NCI-H1092 treated with DMSO at 0.1 percent for 48 hours (cell line): ENCODE measurements around the gene EPN2.
"Not testable (repeated sequence)": the region's sequence is repeated elsewhere in the genome, so short reads cannot be mapped to it uniquely, and the experiment has no call there.

Experiments used
- DNase-seq: peaks from one replicate; lab custom pipeline; 2025; lab: John Stamatoyannopoulos, UW

EPN2 gene

DNA sequence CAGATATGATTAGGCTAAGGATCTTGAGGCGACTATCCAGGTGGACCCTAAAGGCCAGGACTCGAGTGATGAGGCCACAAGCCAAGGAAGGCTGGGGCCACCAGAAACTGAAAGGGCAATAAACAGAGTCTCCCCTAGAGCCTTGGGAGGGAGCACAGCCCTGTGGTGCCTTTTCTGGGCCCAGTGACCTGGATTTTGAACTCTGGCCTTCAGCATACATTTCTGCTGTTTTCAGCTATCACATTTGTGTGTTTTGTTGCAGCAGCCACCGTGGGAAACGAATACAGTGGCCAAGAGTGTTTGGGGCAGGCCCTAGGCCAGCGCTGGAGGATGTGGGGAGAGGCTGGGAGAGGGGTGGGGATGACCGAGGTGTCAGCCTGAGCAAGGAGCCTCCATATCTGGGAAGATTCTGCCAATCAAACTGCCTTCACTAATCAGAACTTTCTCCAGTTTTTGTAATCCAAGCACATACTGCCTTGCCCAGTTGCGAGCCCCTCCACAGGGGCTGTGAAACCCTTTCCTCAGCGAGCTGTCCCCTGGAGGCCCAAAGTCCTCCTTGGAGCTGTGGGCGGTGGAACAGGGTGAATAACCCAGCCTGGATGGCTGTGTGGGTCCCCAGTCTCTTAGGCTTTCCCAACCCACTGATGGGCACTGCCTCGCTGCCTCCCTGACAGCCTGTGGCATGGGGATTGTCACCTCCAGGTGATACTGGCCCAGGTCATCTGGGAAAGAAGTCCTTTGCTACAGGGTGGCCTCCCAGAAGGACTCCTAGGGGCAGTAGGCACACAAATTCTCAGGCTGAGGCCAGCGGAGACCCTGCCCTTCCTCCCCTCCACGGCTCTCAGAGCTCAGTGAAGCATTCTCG, 108.6 kb downstream of the EPN2 start:
- no peak for DNase-seq

DNA sequence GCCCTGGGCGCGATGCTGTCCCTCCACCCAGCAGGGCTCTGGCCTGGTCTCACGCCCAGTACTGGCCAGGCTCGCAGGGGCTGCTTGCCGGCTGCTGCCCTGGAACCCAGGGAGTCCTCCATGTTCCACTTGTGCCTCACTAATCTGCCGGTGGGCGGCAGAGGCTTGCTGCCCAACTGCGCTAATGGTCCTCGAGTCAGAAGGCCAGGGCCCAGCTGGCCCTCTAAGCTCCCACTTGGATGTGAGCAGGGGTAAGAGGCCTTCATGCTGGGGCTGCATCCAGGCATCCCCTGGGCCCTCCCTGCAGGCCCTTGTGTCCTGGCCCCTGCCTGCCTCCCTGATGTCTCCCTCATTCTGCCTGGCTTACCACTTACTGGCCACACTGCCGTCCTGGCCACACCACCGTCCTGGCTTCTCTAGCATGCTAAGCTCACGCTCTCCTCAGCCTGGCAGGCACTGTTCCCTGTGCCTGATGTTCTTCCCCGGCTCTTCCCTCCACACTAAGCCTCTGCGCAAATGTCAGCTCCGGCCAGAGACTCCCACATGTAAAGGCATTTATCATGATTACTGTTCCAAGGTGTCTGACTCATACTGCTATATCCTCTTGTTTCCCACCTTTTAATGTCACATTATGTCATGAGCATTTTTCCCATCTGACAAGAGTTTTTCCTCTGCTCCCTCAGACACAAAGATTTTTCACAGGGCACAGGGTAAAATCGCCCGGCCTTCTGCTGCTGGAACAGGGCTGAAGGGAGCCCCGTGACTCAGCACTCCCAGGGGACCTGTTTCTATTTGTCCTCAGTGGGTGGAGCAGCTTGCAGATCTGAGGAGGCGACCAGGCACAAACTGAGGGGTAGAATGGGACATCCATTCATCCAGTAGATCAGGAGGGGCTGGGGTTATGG, 109.4 kb downstream of the EPN2 start:
- DNase-seq, result no peak

DNA sequence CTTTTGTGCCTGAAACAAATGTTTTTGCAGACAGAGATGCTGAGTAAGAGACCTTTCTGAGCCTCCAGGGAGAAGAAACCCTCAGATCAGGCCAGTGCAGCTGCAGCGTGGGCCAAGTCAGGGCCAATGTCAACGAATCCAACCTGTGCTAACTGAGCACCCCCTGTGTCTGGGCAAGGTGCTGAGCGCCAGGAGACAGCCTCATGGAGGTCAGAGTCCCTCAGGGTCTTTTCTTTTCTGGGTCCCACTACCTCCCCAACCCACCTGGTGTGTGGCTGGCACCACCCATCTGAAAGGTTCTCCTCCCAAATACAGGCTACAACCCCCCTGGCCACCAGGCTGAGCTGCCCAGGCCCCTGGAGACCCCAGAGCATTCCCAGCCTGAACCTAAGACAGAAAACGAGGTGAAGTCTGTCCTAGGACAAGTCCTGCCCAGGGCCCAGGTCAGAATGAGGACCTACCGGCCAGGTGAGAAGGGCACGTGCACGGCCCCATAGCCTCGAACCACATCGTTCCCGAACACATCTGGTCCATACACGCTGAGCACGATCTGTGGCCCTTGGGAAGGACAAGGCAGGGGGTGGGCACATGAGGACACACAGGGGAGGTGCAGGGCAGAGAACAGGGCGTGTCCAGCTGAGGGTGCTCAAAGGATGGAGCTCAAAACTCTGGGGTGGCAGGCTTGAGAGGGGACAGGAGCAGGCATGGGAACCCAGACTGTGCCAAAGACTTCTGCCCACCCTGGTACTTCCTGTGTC, 110.3 kb downstream of the EPN2 start:
- no peak for DNase-seq

DNA sequence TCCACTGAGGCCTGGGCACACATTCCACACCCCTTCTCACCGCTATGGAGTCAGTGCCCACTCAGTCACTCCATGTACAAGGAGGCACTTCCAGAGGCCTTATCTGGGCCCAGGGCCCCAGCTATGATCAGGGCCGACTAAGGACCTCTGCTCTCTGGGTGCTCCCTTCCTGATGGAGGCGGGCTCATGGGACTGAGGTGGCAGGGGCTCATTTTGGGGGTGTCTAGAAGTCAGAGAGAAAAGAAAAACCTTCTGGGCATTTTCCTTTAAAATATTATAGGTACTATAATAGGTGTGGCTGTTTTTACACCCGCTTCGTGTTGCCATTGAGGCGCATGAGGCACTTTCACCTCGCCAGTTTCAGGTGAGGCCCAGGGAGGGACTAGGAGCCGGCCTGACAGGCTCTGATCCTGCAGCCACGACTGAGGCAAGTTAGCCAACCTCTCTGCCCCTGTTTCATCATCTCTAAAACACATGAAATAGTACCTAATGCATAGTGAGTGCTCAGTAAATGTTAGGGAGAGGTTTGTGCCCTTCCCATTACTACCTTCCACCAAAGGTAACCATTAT, 111.0 kb downstream of the EPN2 start:
- DNase-seq, result no peak

DNA sequence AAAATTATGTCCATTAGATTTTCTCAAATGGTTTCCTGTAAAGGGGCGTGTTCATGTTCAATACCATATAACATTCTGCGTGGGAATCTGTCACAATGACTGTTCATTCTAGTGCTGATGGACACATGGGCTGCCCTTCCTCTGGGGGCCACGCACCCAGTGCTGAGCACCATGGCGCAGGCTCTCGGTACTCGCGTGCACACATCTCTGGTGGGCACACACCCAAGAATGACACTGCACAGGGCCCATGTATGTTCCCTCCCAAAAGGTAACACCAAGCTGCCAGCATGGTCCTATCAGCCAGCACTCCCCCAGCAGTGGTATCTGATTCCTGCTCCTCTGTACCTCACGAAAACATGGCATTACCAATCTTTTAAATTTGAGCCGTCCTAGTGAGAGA, 111.6 kb downstream of the EPN2 start:
- DNase-seq, result no peak

DNA sequence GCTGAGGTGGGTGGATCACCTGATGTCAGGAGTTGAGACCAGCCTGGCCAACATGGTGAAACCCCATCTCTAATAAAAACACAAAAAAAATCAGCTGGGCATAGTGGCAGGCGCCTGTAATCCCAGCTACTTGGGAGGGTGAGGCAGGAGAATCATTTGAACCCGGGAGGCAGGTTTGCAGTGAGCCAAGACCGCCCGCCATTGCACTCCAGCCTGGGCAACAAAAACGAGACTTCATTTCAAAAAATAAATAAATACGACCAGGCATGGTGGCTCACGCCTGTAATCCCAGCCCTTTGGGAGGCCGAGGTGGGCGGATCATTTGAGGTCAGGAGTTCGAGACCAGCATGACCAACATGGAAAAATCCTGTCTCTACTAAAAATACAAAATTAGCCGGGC, 116.2 kb downstream of the EPN2 start:
- DNase-seq, result not testable (repeated sequence)

DNA sequence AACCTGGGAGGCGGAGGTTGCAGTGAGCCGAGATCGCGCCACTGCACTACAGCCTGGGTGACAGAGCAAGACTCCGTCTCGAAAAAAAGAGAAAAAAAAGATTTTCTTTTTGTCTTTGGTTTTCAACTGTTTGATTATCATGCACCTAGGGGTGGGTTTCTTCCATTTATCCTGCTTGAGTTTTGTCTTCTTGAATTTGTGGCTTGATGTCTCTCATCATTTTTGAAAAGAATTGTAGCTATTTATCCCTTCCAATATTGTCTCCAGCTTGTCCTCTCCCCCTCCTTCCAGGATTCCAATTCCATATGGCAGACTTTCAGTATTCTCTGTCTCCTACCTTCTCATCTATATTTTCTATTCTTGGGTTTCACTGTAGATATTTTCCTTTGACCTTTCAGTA, 117.6 kb downstream of the EPN2 start:
- no peak for DNase-seq

DNA sequence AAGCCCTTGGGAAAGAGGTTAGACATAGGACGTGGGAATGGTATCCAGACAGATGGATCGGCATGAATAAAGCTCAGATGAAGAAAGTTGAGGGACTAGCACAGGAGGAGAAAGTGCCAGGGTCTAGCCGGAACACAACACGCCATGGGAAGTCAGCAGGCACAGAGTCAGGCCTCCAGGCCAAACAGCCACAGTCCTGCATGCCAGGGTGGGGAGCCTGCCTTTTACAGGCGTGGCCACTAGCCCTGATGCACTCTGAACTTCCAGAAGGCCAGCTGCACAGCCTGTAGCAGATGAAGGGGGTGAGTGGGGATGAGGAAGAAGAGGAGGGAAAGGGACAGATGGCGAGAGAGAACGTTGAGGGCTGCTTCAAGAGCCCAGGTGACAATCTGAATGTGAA, 120.2 kb downstream of the EPN2 start:
- DNase-seq, result no peak

DNA sequence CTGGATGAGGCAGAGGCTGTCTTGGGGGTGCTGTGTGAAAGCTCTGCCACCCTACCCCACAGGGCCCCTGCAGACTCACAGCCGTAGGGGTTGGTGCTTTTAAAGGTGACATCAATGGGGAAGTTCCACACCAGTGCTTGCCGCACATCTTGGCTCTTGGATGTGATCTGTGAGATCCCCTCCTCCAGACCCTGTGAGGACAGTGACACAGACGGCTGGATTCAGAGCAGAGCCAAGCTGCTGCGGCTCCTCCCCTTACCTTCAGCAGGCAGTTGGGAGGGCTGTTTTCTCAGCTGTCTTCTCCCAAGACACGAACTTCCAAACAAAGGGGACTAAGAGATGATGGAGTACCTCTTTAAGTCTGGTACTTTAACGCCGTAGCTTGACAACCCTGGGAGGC, 120.6 kb downstream of the EPN2 start:
- no peak for DNase-seq

DNA sequence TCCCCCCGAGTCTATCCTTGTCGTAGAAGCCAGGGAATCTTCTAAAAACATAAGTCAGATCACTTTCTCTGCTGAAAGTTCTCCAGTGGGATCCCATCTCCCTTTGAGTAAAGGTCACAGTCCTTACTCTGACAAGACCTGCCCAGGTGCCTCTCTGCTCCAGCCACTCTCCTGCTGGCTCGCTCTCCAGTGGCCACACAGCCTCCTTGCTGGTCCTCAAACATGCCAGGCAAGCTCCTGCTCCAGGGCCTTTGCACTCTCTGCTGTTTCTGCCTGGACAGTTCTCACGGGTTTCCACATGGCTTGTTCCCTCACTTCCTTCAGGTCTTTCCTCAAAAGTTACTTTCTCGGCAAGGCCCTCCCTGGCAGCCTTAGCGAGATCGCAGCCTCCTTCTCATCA, 122.0 kb downstream of the EPN2 start:
- DNase-seq, result no peak

DNA sequence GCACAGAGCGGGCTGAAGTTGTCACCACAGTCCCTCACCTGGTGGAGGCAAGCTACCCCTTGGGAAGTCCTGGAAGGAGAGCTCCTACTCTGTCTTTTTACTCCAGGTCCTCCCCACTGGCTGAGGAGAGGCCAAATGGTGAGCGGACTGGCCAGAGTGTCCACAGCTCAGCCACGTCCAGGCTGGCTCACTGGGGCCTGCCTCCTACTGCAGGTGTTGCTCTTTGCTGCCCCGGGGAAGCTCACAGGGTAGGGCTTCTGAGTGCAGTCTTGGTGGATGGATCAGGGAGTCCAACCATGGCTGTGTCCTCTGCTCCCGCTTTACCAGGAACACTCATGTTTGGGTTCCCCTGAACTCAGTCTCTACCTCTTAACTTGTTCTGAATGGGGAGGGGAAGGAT, 122.7 kb downstream of the EPN2 start:
- DNase-seq, result no peak

DNA sequence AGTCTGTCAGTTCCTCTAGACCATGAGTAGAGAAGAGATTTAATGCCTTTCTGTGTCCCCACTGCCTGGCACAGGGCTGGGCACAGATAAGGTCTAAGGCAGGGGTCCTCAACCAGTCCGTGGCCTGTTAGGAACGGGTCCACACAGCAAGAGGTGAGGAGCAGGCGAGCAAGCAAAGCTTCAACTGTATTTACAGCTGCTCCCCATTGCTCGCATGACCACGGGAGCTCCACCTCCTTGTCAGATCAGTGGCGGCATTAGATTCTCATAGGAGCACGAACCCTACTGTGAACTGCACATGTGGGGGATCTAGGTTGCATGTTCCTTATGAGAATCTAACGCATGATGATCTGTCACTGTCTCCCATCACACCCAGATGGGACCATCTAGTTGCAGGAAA, 123.6 kb downstream of the EPN2 start:
- DNase-seq, result no peak

DNA sequence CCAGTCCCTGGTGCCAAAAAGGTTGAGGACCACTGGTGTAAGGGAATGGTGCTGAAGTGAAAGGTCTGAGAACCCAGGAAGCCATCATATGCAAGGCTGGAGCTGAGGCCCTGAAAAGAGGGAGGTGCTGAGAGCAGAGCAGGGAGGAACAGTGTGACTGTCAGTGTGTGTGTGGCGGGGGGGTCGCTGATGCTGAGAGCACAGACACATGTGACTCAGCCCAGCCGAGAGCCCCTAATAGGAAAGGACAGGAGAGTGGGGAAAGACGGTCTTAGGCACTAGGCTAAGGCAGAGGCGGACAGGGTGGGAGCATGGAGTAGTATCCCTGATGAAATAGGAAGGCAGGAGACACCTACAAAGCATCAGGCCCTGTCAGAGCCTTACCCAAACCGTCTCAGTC, 124.2 kb downstream of the EPN2 start:
- DNase-seq, result no peak

DNA sequence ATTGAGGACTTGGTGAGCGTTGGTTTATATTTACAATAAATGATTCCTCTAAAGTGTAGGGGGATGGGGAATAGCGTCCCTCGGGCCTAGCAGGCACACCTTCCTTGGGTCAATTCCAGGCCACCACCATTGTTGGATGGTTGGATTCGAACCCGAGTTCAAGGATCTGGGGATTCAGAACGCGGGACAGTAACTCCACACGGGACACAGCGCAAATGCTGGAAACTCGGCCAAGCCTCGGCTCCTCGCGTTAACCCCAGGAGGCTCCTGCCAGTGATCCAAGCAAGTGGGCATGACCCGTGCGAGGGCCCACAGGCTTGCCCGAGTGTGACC, 124.7 kb downstream of the EPN2 start:
- DNase-seq, result no peak

DNA sequence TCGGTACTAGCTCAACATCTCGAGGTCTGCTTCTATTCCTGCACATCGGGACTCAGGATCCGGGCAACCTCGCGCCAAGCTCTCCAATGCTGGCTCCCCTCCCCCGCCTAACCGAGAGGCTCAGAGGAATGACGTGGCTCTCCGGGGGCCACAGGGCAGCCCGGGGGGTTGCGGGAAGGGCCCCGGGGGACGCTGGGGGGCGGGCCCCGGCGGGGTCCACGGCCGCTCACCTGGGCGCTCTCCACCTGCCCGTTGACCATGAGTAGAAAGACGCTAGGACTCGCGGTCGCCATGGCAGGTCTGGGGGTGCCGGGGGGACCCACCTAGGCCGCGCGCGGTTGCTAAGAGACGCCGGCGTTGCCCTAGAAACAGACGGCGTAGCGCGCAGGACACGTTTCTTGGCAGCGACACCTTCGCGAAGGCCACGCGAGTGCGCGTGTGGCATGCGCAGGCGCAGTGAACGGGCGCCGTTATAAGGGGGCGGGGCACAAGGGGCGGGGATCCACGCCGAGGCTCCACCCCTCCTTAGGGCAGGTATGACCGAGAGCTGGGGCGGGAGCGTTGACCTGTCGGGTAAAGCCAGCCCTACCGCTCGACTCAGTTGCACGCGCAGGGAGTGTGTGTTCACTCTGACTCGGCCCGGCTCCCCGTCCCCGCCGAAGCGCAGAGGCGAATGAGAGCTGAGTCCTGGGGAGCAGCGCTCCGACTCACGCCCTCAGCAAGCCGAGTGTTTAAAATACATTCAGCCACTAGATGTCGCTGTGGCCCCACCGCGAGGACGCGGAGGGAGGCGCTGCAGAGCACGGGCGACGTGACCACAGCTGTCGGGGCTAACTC, 125.3 kb downstream of the EPN2 start, which contains the start of gene B9D1:
Gene B9D1, minus strand, starts transcription at position 447 of the 837 bp plus-strand sequence. Its CDS starts 154 bp downstream, at position 293.
- peak; percentile 83 for DNase-seq

DNA sequence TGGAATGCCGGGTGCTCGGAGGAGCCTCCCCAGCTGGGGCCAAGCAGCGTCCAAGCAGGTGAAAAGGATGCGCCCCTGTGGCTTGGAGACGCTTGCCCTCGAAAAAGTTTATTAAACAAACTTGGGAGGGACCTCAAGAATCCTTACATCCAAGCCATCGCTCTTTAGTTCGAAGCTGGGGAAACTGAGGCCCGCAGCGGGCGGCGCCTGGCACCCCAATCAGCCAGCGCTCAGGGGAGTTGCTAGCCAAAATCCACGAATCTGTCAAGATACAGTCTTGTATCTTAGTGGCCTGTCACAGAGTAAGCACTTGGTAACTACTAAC, 125.9 kb downstream of the EPN2 start:
- no peak for DNase-seq

DNA sequence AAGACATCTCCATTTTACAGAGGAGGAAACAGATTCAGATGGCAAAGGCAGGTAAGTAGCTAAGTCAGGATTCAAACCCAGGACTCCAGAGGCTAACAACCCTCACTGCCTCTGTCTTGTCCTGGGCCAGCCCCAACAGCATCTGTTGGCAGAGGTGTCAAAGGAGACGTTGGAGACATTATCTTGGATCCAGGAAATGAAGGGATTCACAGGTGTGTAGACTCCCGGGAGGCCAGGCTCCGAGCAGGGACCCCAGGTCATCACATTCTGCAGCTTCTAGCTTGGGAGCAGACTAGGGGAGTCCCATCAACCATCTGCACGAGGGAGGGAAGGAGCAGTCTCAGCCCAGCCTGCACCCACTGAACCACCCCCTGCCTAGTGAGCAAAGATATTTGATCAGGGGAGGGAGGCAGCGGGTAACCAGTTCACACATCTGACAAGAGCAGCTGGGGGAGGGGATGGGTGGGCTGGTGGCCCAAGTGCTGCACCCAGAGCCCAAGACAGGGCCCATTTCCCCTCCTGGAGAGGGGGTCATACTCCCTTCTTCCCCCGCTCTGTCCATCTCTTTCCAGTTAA, 126.4 kb downstream of the EPN2 start:
- no peak for DNase-seq

DNA sequence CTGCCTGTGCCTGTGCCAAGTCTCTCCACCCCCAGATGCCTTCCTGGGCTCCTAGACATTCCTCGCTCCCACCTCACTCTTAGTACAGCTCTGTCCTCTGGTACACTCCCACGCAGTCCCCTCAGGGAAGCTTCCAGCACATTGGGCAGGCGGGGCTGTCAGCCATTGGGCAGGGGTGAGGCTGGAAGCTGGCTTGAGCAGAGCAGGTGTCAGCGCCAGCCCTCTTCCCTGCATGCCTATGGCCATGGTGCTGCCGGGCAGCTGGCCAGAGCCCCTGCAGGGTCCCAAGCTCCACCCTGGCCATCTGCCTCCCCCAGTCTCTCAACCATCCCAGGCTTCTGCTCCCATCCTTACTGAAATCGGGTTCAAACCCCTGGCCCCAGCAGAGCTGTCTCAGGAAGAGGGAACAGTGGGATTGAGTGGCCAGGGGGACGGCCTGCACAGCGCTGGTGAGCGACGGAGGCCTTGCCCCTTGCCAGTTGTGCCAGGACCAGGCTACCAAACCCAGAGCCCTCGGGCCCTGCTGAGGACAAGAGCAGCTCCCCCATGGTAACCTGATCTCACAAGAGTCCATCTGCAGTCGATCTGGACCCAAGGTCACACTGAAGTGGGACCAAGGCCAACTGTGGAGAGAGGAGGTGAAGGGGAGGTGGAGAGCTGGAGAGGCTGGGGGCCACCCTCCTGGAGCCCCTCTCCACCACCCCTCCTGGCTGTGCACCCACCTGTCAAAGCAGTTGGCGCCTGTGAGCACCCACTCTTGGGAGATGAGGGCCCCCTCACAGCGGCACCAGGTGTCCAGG, 127.7 kb downstream of the EPN2 start:
- peak; percentile 68 for DNase-seq

DNA sequence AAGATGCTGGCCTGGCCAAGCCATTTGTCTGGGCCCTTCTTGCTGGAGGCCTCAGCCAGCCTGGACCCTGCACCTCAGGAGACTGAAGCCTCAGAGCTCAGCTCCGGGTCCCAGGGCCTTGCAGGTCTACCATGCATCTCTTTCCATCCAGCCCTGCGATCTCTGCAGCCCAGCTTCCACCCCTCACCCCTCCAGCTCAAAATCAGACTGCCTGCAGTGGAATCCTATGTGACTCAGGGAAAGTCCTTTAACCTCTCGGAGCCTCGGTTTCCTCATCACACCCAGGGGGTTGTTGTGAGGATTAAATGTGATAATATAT, 128.3 kb downstream of the EPN2 start:
- no peak for DNase-seq
